ENCODE data around the gene ERP44.
"Not testable (repeated sequence)": the region's sequence is repeated elsewhere in the genome, so short reads cannot be mapped to it uniquely, and the experiment has no call there.

DNA sequence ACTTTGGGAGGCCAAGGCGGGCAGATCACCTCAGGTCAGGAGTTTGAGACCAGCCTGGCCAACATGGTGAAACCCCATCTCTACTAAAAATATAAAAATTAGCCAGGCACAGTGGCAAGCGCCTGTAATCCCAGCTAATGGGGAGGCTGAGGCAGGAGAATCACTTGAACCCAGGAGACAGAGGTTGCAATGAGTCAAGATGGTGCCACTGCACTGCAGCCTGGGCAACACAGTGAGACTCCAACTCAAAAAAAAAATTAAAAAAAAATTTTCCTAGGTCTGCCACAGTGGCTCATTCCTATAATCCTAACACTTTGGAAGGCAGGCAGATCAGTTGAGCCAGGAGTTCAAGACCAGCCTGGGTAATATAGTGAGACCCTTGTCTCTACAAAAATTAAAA is 4.4 kb downstream of the ERP44 start:
- not testable (repeated sequence) for TF ChIP-seq EZH2 (IDR thresholded peaks at IDR 0.05; ENCODE audit: insufficient read depth, low read length); CTCF (IDR thresholded peaks at IDR 0.05; ENCODE audit: insufficient read depth, low read depth, low read length)

Measured in astrocyte (in vitro differentiated cells and primary cell).